HFFc6 (cell line): Measurements from ENCODE around the gene RALY. TPM values are rescaled to one million over a fixed set of nuclear protein-coding genes. Genes with fewer than 3 reads are reported as not detected.

ENCODE experiments used
- DNase-seq: peaks from one replicate; pipeline ENCODE4 v3.0.0-alpha.2; 2018
- H3K27ac Mint-ChIP-seq: 2 replicates; pipeline ENCODE4 v1.8.0; 2020; ENCODE audit warnings: mild to moderate bottlenecking, mixed read lengths
- H3K27me3 Mint-ChIP-seq: 2 replicates; pipeline ENCODE4 v1.8.0; 2021; ENCODE audit warnings: mild to moderate bottlenecking, moderate library complexity, mixed read lengths; ENCODE audit not compliant: insufficient read depth
- H3K36me3 Mint-ChIP-seq: 2 replicates; pipeline ENCODE4 v1.8.0; 2021; ENCODE audit warnings: low read depth, mixed read lengths
- H3K4me1 Mint-ChIP-seq: 2 replicates; pipeline ENCODE4 v1.8.0; 2020; ENCODE audit warnings: low read depth, mixed read lengths
- H3K4me3 Mint-ChIP-seq: 2 replicates; pipeline ENCODE4 v1.8.0; 2020; ENCODE audit warnings: mild to moderate bottlenecking, moderate library complexity, mixed read lengths
- H3K9me3 Mint-ChIP-seq: 2 replicates; pipeline ENCODE4 v1.8.0; 2020; ENCODE audit warnings: mild to moderate bottlenecking, mixed read lengths
- total RNA-seq, 6 experiments: library from RNA; stranded (reverse); fragmentation: NEBNext Ultra II Directional; extraction: Animal tissue kit (Norgen Biotek cat#: 25700); gene quantifications; 2 replicates in 1 of 6; 3 replicates in 5 of 6; pipeline ENCODE4 v1.2.3, GENCODE V29; 2021
- TF ChIP-seq, protein P1 (sequence below): fragments of 200-600 bp; sonication (generic); IDR thresholded peaks from 2 replicates; pipeline ENCODE4 v1.5.0; 2021; ENCODE audit warnings: antibody characterized with exemption, mild to moderate bottlenecking

The RALY gene
- total RNA-seq, 6 experiments from 2014 or later = 108 to 124 (median 118) TPM

DNA sequence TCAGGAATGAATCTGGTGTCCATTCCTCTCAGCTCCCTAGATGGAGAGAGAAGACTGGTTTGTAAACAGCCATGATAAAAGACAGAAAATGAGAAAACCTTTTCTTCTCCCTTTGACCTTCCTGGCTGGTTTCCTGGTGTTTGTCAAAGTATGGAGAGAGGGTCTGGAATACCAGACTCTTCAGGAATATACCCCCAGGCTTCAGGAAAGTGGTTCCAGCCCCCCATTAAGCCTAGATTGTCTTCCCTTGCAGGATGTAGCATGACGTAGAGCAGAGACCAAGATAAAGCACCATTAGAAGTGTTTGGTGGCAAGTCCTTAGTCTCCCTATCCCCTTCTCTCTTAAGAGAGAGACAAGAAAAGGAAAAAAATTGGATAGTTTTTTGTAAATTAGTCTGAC is 67.3 kb downstream of the RALY start:
- TF ChIP-seq, protein P1, sequence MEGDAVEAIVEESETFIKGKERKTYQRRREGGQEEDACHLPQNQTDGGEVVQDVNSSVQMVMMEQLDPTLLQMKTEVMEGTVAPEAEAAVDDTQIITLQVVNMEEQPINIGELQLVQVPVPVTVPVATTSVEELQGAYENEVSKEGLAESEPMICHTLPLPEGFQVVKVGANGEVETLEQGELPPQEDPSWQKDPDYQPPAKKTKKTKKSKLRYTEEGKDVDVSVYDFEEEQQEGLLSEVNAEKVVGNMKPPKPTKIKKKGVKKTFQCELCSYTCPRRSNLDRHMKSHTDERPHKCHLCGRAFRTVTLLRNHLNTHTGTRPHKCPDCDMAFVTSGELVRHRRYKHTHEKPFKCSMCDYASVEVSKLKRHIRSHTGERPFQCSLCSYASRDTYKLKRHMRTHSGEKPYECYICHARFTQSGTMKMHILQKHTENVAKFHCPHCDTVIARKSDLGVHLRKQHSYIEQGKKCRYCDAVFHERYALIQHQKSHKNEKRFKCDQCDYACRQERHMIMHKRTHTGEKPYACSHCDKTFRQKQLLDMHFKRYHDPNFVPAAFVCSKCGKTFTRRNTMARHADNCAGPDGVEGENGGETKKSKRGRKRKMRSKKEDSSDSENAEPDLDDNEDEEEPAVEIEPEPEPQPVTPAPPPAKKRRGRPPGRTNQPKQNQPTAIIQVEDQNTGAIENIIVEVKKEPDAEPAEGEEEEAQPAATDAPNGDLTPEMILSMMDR = no peak
- Mint-ChIP-seq H3K4me1 (peaks cover 56% of the 10 kb centered on the region), H3K9me3 (no peaks in the 10 kb centered on the region), H3K27ac (no peak overlapping the region), H3K27me3 (no peaks in the 10 kb centered on the region; the same call in 1 of the 2 replicates), H3K36me3 (no peaks in the 10 kb centered on the region), H3K4me3 (no peak overlapping the region)
- no peak for DNase-seq

DNA sequence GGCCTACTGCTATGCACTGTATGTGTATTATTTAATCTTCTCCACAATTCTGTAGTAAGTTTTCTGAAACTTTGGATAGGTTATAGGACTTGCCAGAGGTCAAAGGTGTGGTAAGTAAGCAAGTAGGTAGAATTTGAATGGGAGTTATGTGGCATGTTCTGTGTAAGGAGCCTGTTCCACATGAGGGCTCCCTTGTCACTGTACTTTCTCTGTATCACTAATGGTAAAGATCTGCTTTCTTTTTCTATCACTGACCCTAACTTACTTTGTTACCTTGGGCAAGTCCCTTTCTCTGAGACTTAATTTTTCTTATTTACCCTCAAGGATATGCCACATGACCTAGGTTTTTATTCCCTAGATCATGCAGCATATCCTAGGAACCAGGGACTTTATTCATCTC is 68.0 kb downstream of the RALY start:
- TF ChIP-seq, protein P1 = no peak
- Mint-ChIP-seq H3K9me3 (no peaks in the 10 kb centered on the region), H3K4me3 (no peak overlapping the region), H3K27ac (peak overlapping the region; percentile 64), H3K27me3 (no peaks in the 10 kb centered on the region; the same call in 1 of the 2 replicates), H3K4me1 (peaks cover 64% of the 10 kb centered on the region), H3K36me3 (no peaks in the 10 kb centered on the region)
- DNase-seq = no peak

DNA sequence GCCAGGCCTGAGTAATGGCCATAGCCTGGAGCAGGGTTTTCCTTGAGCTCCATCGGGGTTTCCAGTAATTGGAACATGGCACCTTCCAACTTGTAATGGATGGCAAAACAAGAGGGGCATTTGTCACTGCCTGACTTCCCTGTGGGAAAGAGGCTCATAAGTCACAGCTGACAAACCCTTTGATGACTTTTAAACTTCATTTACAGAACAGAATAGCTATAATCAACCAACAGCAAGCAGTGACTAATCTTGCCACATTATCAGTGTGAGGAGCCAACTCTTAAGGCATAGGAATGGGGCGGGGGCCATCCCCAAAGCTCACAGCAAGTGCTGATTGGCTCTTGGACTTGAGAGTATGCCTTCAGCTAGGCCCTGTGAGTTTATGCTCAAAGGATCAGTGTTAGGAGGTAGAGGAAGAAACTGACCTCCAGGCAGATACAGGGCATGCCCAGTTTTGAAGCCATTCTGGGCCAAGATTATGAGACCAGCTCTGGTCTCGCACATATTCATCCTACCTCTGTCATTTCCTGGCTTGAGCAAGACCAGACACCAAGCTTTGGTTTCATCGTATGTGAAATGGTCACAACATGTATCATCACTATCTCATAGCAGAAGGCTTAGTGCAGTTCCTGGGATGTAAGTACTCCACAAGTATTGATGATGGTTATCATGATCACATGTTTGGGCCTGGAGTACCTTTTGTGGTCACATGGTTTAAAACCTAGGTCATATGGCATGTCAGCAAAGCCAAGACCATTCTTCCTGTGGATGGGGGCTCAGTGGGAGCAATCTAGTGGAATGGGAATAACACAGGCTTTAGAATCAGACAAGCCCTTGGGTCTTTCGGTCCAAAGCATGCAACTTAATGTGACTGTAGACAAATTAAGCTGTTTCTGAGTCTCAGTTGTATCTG is 69.1 kb downstream of the RALY start:
- Mint-ChIP-seq H3K4me1 (peaks cover 74% of the 10 kb centered on the region), H3K9me3 (no peaks in the 10 kb centered on the region), H3K4me3 (peak overlapping the region; percentile 3; the same call in 1 of the 2 replicates), H3K36me3 (no peaks in the 10 kb centered on the region), H3K27ac (peak overlapping the region; percentile 64), H3K27me3 (no peaks in the 10 kb centered on the region; the same call in 1 of the 2 replicates)
- TF ChIP-seq, protein P1 = no peak
- peak; percentile 59 for DNase-seq

DNA sequence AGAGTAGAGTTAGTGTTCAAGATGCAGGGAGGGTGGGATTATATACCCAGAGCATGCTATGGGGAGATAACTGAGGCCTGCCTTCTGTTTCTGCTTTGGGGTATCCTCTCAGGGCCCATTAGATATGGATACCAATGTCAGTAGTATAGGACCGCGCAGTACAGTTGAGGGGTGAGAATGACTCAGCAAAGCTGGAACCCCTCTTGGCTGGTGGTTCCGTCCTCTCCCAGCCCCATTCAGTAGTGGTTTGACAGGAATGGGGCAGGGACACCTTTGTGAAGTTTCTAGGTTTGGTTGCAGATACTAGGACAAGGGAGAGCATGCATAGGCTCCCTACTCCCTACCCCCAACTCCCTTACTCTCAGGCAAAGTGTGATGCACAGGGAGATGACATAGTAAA is 70.6 kb downstream of the RALY start:
- Mint-ChIP-seq H3K4me1 (peaks cover 81% of the 10 kb centered on the region), H3K27ac (peak overlapping the region; percentile 92), H3K27me3 (no peaks in the 10 kb centered on the region; the same call in 1 of the 2 replicates), H3K36me3 (no peaks in the 10 kb centered on the region), H3K4me3 (no peak overlapping the region), H3K9me3 (no peaks in the 10 kb centered on the region)
- DNase-seq = no peak
- TF ChIP-seq, protein P1 = no peak

DNA sequence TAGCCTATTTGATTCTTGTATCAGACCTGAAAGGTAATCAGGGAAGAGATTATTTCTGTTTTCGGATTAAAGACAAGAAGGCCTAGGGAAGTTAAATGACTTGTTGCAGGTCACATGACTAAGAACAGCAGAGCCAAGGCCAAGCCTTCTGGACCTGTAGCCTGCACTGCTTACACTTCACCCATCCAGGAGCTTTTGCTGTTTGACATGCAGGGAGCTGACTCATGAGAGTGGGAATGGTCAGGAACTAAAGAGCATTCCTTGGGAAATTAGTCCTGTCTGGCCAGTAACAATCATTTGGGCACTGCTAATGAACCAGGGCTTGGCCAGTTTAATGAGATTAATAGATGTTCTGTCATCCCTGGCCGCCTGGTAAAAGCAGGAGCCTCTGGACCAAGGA is 71.5 kb downstream of the RALY start:
- H3K9me3 Mint-ChIP-seq = no peaks in the 10 kb centered on the region
- H3K36me3 Mint-ChIP-seq = no peaks in the 10 kb centered on the region
- DNase-seq = peak; percentile 83
- TF ChIP-seq, protein P1 = no peak
- H3K27me3 Mint-ChIP-seq = no peaks in the 10 kb centered on the region; the same call in 1 of the 2 replicates
- H3K27ac Mint-ChIP-seq = peak overlapping the region; percentile 92
- peak overlapping the region; percentile 73 for H3K4me3 Mint-ChIP-seq
- peaks cover 88% of the 10 kb centered on the region for H3K4me1 Mint-ChIP-seq
